ENCODE results near the gene PRR20E.
"Not testable (repeated sequence)": the region's sequence is repeated elsewhere in the genome, so short reads cannot be mapped to it uniquely, and the experiment has no call there.

Gene PRR20E

GRCh38 chr13:57166897-57167296, at the start of gene PRR20E:
Gene PRR20E (plus strand): TSS chr13:57167197. CDS start chr13:57167584, 387 bp downstream.
- in situ Hi-C loops (cut with HindIII; ENCODE audit: low sequenced_read_pairs) = not testable (repeated sequence)

GRCh38 chr13:57123681-57124080, 43.3 kb upstream of the PRR20E start:
- in situ Hi-C loops (cut with HindIII; ENCODE audit: low sequenced_read_pairs) = no loop called here

- in situ Hi-C loops (cut with HindIII; ENCODE audit: low sequenced_read_pairs) = no loop called here
Observed at GRCh38 chr13:57128909-57129308, 38.1 kb upstream of the PRR20E start.

- in situ Hi-C loops (cut with HindIII; ENCODE audit: low sequenced_read_pairs) = no loop called here
Observed at GRCh38 chr13:57136093-57136492, 30.9 kb upstream of the PRR20E start.

GRCh38 chr13:57137585-57137984, 29.4 kb upstream of the PRR20E start:
- in situ Hi-C loops (cut with HindIII; ENCODE audit: low sequenced_read_pairs) = no loop called here

- in situ Hi-C loops (cut with HindIII; ENCODE audit: low sequenced_read_pairs) = no loop called here
Observed at GRCh38 chr13:57138988-57139387, 28.0 kb upstream of the PRR20E start.

GRCh38 chr13:57139781-57140180, 27.2 kb upstream of the PRR20E start:
- in situ Hi-C loops (cut with HindIII; ENCODE audit: low sequenced_read_pairs) = not testable (repeated sequence)

- in situ Hi-C loops (cut with HindIII; ENCODE audit: low sequenced_read_pairs) = not testable (repeated sequence)
Observed at GRCh38 chr13:57140235-57140968, 26.6 kb upstream of the PRR20E start, which contains the start of gene PRR20A. Gene PRR20A (plus strand): TSS chr13:57140918. CDS start chr13:57141305, 387 bp downstream.

- in situ Hi-C loops (cut with HindIII; ENCODE audit: low sequenced_read_pairs) = not testable (repeated sequence)
Observed at GRCh38 chr13:57147188-57147587, 19.8 kb upstream of the PRR20E start, which contains the start of gene PRR20B. Gene PRR20B (plus strand): TSS chr13:57147488. CDS start chr13:57147875, 387 bp downstream.

- in situ Hi-C loops (cut with HindIII; ENCODE audit: low sequenced_read_pairs) = not testable (repeated sequence)
Observed at GRCh38 chr13:57148106-57148505, 18.9 kb upstream of the PRR20E start.

GRCh38 chr13:57153761-57154160, 13.2 kb upstream of the PRR20E start, which contains the start of gene PRR20C:
Gene PRR20C (plus strand): TSS chr13:57154061. CDS start chr13:57154448, 387 bp downstream.
- in situ Hi-C loops (cut with HindIII; ENCODE audit: low sequenced_read_pairs) = not testable (repeated sequence)

- in situ Hi-C loops (cut with HindIII; ENCODE audit: low sequenced_read_pairs) = not testable (repeated sequence)
Observed at GRCh38 chr13:57160332-57160731, 6.7 kb upstream of the PRR20E start, which contains the start of gene PRR20D. Gene PRR20D (plus strand): TSS chr13:57160632. CDS start chr13:57161019, 387 bp downstream.

- in situ Hi-C loops (cut with HindIII; ENCODE audit: low sequenced_read_pairs) = no loop called here
Observed at GRCh38 chr13:57191667-57192066, 24.7 kb downstream of the PRR20E start.

GRCh38 chr13:57212989-57213388, 46.0 kb downstream of the PRR20E start:
- in situ Hi-C loops (cut with HindIII; ENCODE audit: low sequenced_read_pairs) = no loop called here
